VCaP (cell line): ENCODE results near the gene CTSV.
"Not testable (repeated sequence)": the region's sequence is repeated elsewhere in the genome, so short reads cannot be mapped to it uniquely, and the experiment has no call there.

Experiments used
- H3K27ac ChIP-seq: fragments of 450-650 bp; 2 replicates; pipeline ENCODE4 v1.5.1; 2017
- CTCF ChIP-seq: fragments of 450-650 bp; conservative IDR thresholded peaks from 2 replicates; pipeline ENCODE4 v1.5.1; 2017; ENCODE audit warnings: mild to moderate bottlenecking, moderate library complexity

CTSV gene

GRCh38 chr9:97038611-97039513 lies at the start of gene CTSV:
CTSV (minus strand) TSS chr9:97039142; CDS start chr9:97038043, 1,099 bp downstream.
- TF ChIP-seq CTCF, result no peak
- peak within 1 kb of the TSS; percentile 65 for H3K27ac ChIP-seq

- H3K27ac ChIP-seq, result not testable (repeated sequence)
Observed at GRCh38 chr9:97087668-97088215, 48.8 kb upstream of the CTSV start.

GRCh38 chr9:97084562-97084991 lies 45.6 kb upstream of the CTSV start:
- H3K27ac ChIP-seq, result not testable (repeated sequence)

- no peak for TF ChIP-seq CTCF
Observed at GRCh38 chr9:97078362-97078761, 39.4 kb upstream of the CTSV start.

GRCh38 chr9:97077452-97078295 lies 38.7 kb upstream of the CTSV start:
- TF ChIP-seq CTCF, result no peak
- H3K27ac ChIP-seq, result no peak overlapping the region

More at GRCh38 chr9:97078362-97078761, 39.4 kb upstream of the CTSV start:
- no peak overlapping the region for H3K27ac ChIP-seq

GRCh38 chr9:97076731-97077451 lies 37.9 kb upstream of the CTSV start:
- H3K27ac ChIP-seq, result not testable (repeated sequence)

- no peak for TF ChIP-seq CTCF
- no peak overlapping the region for H3K27ac ChIP-seq
Observed at GRCh38 chr9:97076238-97076637, 37.3 kb upstream of the CTSV start.

GRCh38 chr9:97075289-97075985 lies 36.5 kb upstream of the CTSV start:
- H3K27ac ChIP-seq, result no peak overlapping the region

More at GRCh38 chr9:97075289-97075985, 36.5 kb upstream of the CTSV start:
- no peak for TF ChIP-seq CTCF
